Measurements from ENCODE around the gene ASB3. TPM values are rescaled to one million over a fixed set of nuclear protein-coding genes. Genes with fewer than 3 reads are reported as not detected.

Gene ASB3
- total RNA-seq, 2 donors from 2014 or later, result 37.9 to 40.3 TPM

GRCh38 chr2:53711271-53711780 is 75.4 kb downstream of the ASB3 start:
- Mint-ChIP-seq H3K9me3 (peaks cover 33% of the 10 kb centered on the region), H3K27ac (no peak overlapping the region), H3K27me3 (ENCODE audit: insufficient read depth) (no peaks in the 10 kb centered on the region), H3K4me1 (no peaks in the 10 kb centered on the region), H3K36me3 (ENCODE audit: low read depth) (peaks cover 76% of the 10 kb centered on the region), H3K4me3 (no peak overlapping the region)
- Histone ChIP-seq H3K4me3 (ENCODE audit: low read length) (no peak overlapping the region), H3K9me3 (ENCODE audit: control insufficient read depth, low read length) (peaks cover 43% of the 10 kb centered on the region), H3K36me3 (ENCODE audit: control insufficient read depth, insufficient read depth, low read length) (peaks cover 72% of the 10 kb centered on the region), H3K27ac (ENCODE audit: low read depth, low read length) (no peak overlapping the region), H3K4me1 (ENCODE audit: control insufficient read depth, insufficient read depth, low read length) (no peaks in the 10 kb centered on the region), H3K9ac (ENCODE audit: extremely low read depth, low read length, poor library complexity, severe bottlenecking) (no peak overlapping the region), H3K27me3 (ENCODE audit: control insufficient read depth, insufficient read depth, low read length, poor library complexity, severe bottlenecking) (no peaks in the 10 kb centered on the region)
- DNase-seq, result no peak
- WGBS, 2 experiments (ENCODE audit: insufficient coverage in 1 of 2, insufficient read length in 1 of 2), result 93 to 98% methylated on average over 7 of the region's 7 CpGs
- TF ChIP-seq CTCF (conservative IDR thresholded peaks at IDR 0.05), result no peak

- H3K27me3 ChIP-seq (ENCODE audit: control insufficient read depth, insufficient read depth, low read length, poor library complexity, severe bottlenecking), result no peaks in the 10 kb centered on the region
- DNase-seq, result peak; percentile 58
- H3K27me3 Mint-ChIP-seq (ENCODE audit: insufficient read depth), result no peaks in the 10 kb centered on the region
- H3K9me3 Mint-ChIP-seq, result peaks cover 33% of the 10 kb centered on the region
- no peaks in the 10 kb centered on the region for H3K4me1 ChIP-seq (ENCODE audit: control insufficient read depth, insufficient read depth, low read length)
- peak overlapping the region; percentile 57 for H3K4me3 ChIP-seq (ENCODE audit: low read length)
- H3K36me3 ChIP-seq (ENCODE audit: control insufficient read depth, insufficient read depth, low read length), result peaks cover 62% of the 10 kb centered on the region
- H3K4me1 Mint-ChIP-seq, result no peaks in the 10 kb centered on the region
- peaks cover 72% of the 10 kb centered on the region for H3K36me3 Mint-ChIP-seq (ENCODE audit: low read depth)
- no peak overlapping the region for H3K27ac ChIP-seq (ENCODE audit: low read depth, low read length)
- H3K27ac Mint-ChIP-seq, result no peak overlapping the region
- no peak overlapping the region for H3K4me3 Mint-ChIP-seq
- H3K9me3 ChIP-seq (ENCODE audit: control insufficient read depth, low read length), result peaks cover 43% of the 10 kb centered on the region
- H3K9ac ChIP-seq (ENCODE audit: extremely low read depth, low read length, poor library complexity, severe bottlenecking), result no peak overlapping the region
- TF ChIP-seq CTCF (conservative IDR thresholded peaks at IDR 0.05), result no peak
These were observed 77.8 kb downstream of the ASB3 start for GRCh38 chr2:53708988-53709387.

- no peaks in the 10 kb centered on the region for H3K27me3 ChIP-seq (ENCODE audit: control insufficient read depth, insufficient read depth, low read length, poor library complexity, severe bottlenecking)
- no peak for DNase-seq
- peaks cover 2% of the 10 kb centered on the region for H3K36me3 ChIP-seq (ENCODE audit: control insufficient read depth, insufficient read depth, low read length)
- Mint-ChIP-seq H3K4me1 (no peaks in the 10 kb centered on the region), H3K36me3 (ENCODE audit: low read depth) (peaks cover 36% of the 10 kb centered on the region), H3K27ac (no peak overlapping the region), H3K9me3 (no peaks in the 10 kb centered on the region), H3K27me3 (ENCODE audit: insufficient read depth) (no peaks in the 10 kb centered on the region), H3K4me3 (no peak overlapping the region)
- no peaks in the 10 kb centered on the region for H3K9me3 ChIP-seq (ENCODE audit: control insufficient read depth, low read length)
- H3K9ac ChIP-seq (ENCODE audit: extremely low read depth, low read length, poor library complexity, severe bottlenecking), result no peak overlapping the region
- H3K27ac ChIP-seq (ENCODE audit: low read depth, low read length), result no peak overlapping the region
- 91% methylated on average over 1 of the region's 2 CpGs; no CpG with 5 or more reads in 1 of the 2 experiments for WGBS, 2 experiments (ENCODE audit: insufficient coverage in 1 of 2, insufficient read length in 1 of 2)
- TF ChIP-seq CTCF (conservative IDR thresholded peaks at IDR 0.05), result no peak
- no peak overlapping the region for H3K4me3 ChIP-seq (ENCODE audit: low read length)
- no peaks in the 10 kb centered on the region for H3K4me1 ChIP-seq (ENCODE audit: control insufficient read depth, insufficient read depth, low read length)
These were observed 85.5 kb downstream of the ASB3 start for GRCh38 chr2:53701221-53701620.
